Caco-2 (cell line): Measurements from ENCODE around the gene CXCR6. TPM values are rescaled to one million over a fixed set of nuclear protein-coding genes. Genes with fewer than 3 reads are reported as not detected.

Source experiments
- BruUV-seq: library from RNA; stranded (reverse); fragments of 400-500 nt; replicated peaks from 2 replicates; lab custom pipeline; 2021; lab: Mats Ljungman, UMichigan
- CTCF ChIA-PET: fragments of 300-600 bp; sonication (Branson Sonifier 250); formaldehyde crosslinking; loops from one replicate; lab custom pipeline; 2022; ENCODE audit warnings: antibody characterized with exemption; lab: Charles Lee
- POLR2A ChIA-PET: fragments of 300-600 bp; sonication (Branson Sonifier 250); formaldehyde crosslinking; loops from one replicate; lab custom pipeline; 2022; ENCODE audit warnings: antibody characterized with exemption; lab: Charles Lee
- DNase-seq, 2 experiments: peaks; one replicate each; pipeline versions ENCODE4 v3.0.0 to v3.0.0-alpha.2; 2020 to 2022
- H3K27me3 ChIP-seq: replicated peaks from 2 replicates; pipeline ENCODE4 v1.6.0; 2011; ENCODE audit warnings: low read length; ENCODE audit not compliant: control insufficient read depth, insufficient read depth
- H3K36me3 ChIP-seq: 2 replicates; pipeline ENCODE4 v1.5.1; 2011; ENCODE audit warnings: low read length; ENCODE audit not compliant: control insufficient read depth, insufficient read depth
- H3K4me1 ChIP-seq: fragments of 250-450 bp; sonication (Bioruptor Pico); 2 replicates; pipeline ENCODE4 v1.5.1; 2020; ENCODE audit warnings: mild to moderate bottlenecking
- H3K4me3 ChIP-seq: 2 replicates; pipeline ENCODE4 v1.5.1; 2011; ENCODE audit warnings: low read depth, mild to moderate bottlenecking, control low read depth, low read length
- H3K9me3 ChIP-seq: fragments of 250-450 bp; sonication (Bioruptor Pico); 2 replicates; pipeline ENCODE4 v1.5.1; 2020; ENCODE audit warnings: mild to moderate bottlenecking, moderate library complexity
- H3K27ac Mint-ChIP-seq: one replicate; pipeline ENCODE4 v1.8.0; 2022; ENCODE audit warnings: mixed read lengths; ENCODE audit not compliant: unreplicated experiment
- H3K27me3 Mint-ChIP-seq: one replicate; pipeline ENCODE4 v1.8.0; 2022; ENCODE audit warnings: mixed read lengths; ENCODE audit not compliant: insufficient read depth, unreplicated experiment
- H3K36me3 Mint-ChIP-seq: one replicate; pipeline ENCODE4 v1.8.0; 2022; ENCODE audit warnings: mild to moderate bottlenecking, mixed read lengths; ENCODE audit not compliant: insufficient read depth, unreplicated experiment
- H3K4me1 Mint-ChIP-seq: one replicate; pipeline ENCODE4 v1.8.0; 2022; ENCODE audit warnings: low read depth, mixed read lengths; ENCODE audit not compliant: unreplicated experiment
- H3K4me3 Mint-ChIP-seq: one replicate; pipeline ENCODE4 v1.8.0; 2022; ENCODE audit warnings: mild to moderate bottlenecking, moderate library complexity, mixed read lengths; ENCODE audit not compliant: unreplicated experiment
- H3K9me3 Mint-ChIP-seq: one replicate; pipeline ENCODE4 v1.8.0; 2022; ENCODE audit warnings: mixed read lengths; ENCODE audit not compliant: unreplicated experiment
- intact Hi-C: fragments of 100-400 bp; cut with micrococcal nuclease; formaldehyde crosslinking; loops from one replicate; pipeline ENCODE4 v1.10.0; 2022; ENCODE audit not compliant: unreplicated experiment
- total RNA-seq: library from RNA; stranded (reverse); gene quantifications from 2 replicates; pipeline ENCODE4 v1.2.3, GENCODE V29; 2022
- TF ChIP-seq, protein P1 (sequence below), 2 experiments: fragments of 200-600 bp in 1 of 2; IDR thresholded peaks; 1 replicate in 1 of 2; 2 replicates in 1 of 2; pipeline versions ENCODE4 v1.5.1 to v1.8.0; 2011 to 2022; ENCODE audit warnings: antibody characterized with exemption in 1 of 2, control low read depth in 1 of 2, inconsistent platforms in 1 of 2, low read depth in 1 of 2, low read length in 1 of 2, mild to moderate bottlenecking in 1 of 2, moderate library complexity in 1 of 2; ENCODE audit not compliant: insufficient read depth in 1 of 2, severe bottlenecking in 1 of 2, unreplicated experiment in 1 of 2

CXCR6 gene
- total RNA-seq, 1 experiment from 2014 or later: not detected

DNA sequence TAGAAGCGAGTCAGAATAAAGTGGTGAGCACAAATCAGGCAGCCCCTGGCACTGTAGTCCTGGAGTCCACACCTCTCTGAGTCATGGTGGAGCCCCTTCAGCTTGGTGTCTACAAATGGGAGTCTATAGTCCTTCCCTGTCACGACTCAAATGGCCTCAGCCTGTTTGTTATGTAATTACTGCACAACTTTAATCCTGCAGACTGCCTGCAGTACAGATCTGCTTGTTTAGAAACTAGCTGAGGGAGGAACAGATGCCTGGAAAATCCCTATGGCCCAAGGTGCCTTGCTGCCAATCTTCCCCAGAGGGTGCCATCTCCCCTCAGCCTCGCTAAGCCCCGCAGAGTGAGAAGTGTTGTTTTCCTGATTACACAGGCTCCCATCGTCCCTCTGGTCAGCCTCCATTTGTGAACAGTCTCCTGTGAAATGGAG, 3.9 kb upstream of the CXCR6 start:
- Histone ChIP-seq H3K9me3 (no peaks in the 10 kb centered on the region), H3K36me3 (peaks cover 1% of the 10 kb centered on the region; the same call in 1 of the 2 replicates), H3K27me3 (no peaks in the 10 kb centered on the region), H3K4me1 (no peaks in the 10 kb centered on the region), H3K4me3 (no peak overlapping the region)
- intact Hi-C loops: loop anchor here (2.0 kb wide), 1 partner anchor 269 kb away; the partner anchor contains the start of gene CCR1
- peaks cover 11% of the 10 kb centered on the region for H3K9me3 Mint-ChIP-seq
- H3K4me1 Mint-ChIP-seq: peaks cover 14% of the 10 kb centered on the region
- DNase-seq: no peak
- ChIA-PET CTCF (interaction anchor here (0.9 to 2.0 kb wide), 13 partner anchors 10 to 970 kb away, joined by 3 to 9 read pairs (median 4); partner anchors contain the start of genes CCR1 and CCR5), POLR2A (no interaction called here)
- H3K27me3 Mint-ChIP-seq: no peaks in the 10 kb centered on the region
- TF ChIP-seq, protein P1, sequence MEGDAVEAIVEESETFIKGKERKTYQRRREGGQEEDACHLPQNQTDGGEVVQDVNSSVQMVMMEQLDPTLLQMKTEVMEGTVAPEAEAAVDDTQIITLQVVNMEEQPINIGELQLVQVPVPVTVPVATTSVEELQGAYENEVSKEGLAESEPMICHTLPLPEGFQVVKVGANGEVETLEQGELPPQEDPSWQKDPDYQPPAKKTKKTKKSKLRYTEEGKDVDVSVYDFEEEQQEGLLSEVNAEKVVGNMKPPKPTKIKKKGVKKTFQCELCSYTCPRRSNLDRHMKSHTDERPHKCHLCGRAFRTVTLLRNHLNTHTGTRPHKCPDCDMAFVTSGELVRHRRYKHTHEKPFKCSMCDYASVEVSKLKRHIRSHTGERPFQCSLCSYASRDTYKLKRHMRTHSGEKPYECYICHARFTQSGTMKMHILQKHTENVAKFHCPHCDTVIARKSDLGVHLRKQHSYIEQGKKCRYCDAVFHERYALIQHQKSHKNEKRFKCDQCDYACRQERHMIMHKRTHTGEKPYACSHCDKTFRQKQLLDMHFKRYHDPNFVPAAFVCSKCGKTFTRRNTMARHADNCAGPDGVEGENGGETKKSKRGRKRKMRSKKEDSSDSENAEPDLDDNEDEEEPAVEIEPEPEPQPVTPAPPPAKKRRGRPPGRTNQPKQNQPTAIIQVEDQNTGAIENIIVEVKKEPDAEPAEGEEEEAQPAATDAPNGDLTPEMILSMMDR (IDR thresholded peaks at IDR 0.05; ENCODE audit: insufficient read depth in 1 of 2, low read depth in 1 of 2, low read length in 1 of 2, severe bottlenecking in 1 of 2, unreplicated experiment in 1 of 2): no peak
- peaks cover 6% of the 10 kb centered on the region for H3K36me3 Mint-ChIP-seq
- BruUV-seq: no TSS peak
- H3K4me3 Mint-ChIP-seq: no peak overlapping the region
- H3K27ac Mint-ChIP-seq: no peak overlapping the region

DNA sequence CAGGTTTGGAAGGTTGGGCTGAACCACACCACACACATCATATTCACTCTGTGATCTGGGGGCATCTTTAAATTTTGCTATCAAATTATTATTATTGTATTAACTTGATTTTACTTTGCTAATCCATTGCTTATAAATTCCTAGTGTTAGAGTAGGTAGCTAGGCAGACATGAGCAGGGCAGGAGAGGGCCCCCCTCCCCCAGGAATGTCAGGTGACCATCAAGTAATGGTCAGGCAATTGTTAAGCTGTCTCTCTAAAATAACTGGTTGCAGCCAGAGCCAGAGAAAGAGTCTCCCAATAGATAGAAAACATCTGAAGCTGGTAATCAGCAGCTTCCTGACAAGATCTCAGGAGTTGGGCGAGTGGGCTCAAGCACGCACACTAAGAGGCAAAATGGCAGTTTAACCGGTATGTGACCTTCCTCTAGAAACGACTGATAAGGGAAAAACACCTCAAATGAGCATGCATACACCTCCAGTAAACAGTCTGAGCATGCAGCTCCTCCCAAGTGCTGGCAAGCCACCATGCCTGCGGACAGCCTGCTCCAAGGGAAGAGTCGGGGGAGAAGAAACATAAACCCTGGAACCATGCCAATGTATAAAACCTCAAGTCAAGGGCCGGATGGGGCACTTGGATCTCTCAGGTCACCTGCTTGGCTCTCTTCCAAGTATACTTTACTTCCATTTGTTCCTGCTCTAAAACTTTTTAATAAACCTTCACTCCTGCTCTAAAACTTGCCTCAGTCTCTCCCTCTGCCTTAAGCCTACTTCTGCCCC, 3.1 kb upstream of the CXCR6 start:
- Mint-ChIP-seq H3K27me3 (no peaks in the 10 kb centered on the region), H3K27ac (no peak overlapping the region), H3K4me1 (peaks cover 14% of the 10 kb centered on the region), H3K9me3 (peaks cover 11% of the 10 kb centered on the region), H3K4me3 (no peak overlapping the region), H3K36me3 (peaks cover 2% of the 10 kb centered on the region)
- BruUV-seq: no TSS peak
- H3K4me1 ChIP-seq: no peaks in the 10 kb centered on the region
- DNase-seq: no peak
- no peaks in the 10 kb centered on the region for H3K27me3 ChIP-seq
- no peaks in the 10 kb centered on the region for H3K9me3 ChIP-seq
- no peak overlapping the region for H3K4me3 ChIP-seq
- TF ChIP-seq, protein P1 (IDR thresholded peaks at IDR 0.05; ENCODE audit: insufficient read depth in 1 of 2, low read depth in 1 of 2, low read length in 1 of 2, severe bottlenecking in 1 of 2, unreplicated experiment in 1 of 2): no peak
- ChIA-PET CTCF (interaction anchor here (0.6 to 2.0 kb wide), 5 partner anchors 11 to 432 kb away, joined by 3 to 8 read pairs (median 5); partner anchors contain the start of genes CCR1 and CCR5), POLR2A (no interaction called here)
- intact Hi-C loops: no loop called here
- H3K36me3 ChIP-seq: peaks cover 1% of the 10 kb centered on the region; the same call in 1 of the 2 replicates

DNA sequence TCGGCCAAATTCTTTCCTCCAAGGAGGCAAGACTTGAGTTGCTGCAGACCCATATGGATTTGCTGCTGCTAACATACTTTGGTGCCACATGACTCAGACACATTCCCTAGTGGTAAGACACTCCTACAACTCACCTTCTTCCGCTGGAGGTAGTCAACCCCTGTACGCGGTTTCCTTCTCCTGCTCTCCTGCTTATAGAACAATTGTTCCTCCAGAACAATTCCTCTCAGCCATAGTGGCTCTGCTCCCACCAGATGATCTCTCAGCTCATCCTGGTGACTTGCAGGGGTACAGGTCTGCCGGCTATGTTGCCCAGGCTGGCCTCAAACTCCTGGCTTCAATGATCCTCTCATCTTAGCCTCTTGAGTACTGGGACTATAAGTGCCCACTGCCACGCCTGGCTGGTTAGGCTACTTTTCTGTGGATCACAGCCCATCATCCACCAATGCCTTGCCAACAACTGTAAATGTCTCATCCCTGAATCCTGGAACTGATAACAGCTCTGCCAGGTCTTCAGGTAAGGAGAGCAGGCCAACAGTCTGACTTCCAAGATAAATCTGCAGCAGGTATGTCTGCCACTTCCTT, 2.4 kb upstream of the CXCR6 start:
- H3K4me3 Mint-ChIP-seq: no peak overlapping the region
- no peaks in the 10 kb centered on the region for H3K9me3 ChIP-seq
- intact Hi-C loops: no loop called here
- CTCF ChIA-PET: no interaction called here
- H3K27me3 Mint-ChIP-seq: no peaks in the 10 kb centered on the region
- DNase-seq: no peak
- TF ChIP-seq, protein P1 (IDR thresholded peaks at IDR 0.05; ENCODE audit: insufficient read depth in 1 of 2, low read depth in 1 of 2, low read length in 1 of 2, severe bottlenecking in 1 of 2, unreplicated experiment in 1 of 2): no peak
- H3K4me1 ChIP-seq: no peaks in the 10 kb centered on the region
- no peaks in the 10 kb centered on the region for H3K36me3 Mint-ChIP-seq
- H3K27me3 ChIP-seq: no peaks in the 10 kb centered on the region
- no TSS peak for BruUV-seq
- H3K36me3 ChIP-seq: peaks cover 1% of the 10 kb centered on the region; the same call in 1 of the 2 replicates
- no peak overlapping the region for H3K27ac Mint-ChIP-seq
- H3K9me3 Mint-ChIP-seq: peaks cover 11% of the 10 kb centered on the region
- H3K4me1 Mint-ChIP-seq: peaks cover 14% of the 10 kb centered on the region
- POLR2A ChIA-PET: no interaction called here
- H3K4me3 ChIP-seq: no peak overlapping the region
